Testis (tissue), 5 donors: Measurements from ENCODE around the gene GZMH. TPM values are rescaled to one million over a fixed set of nuclear protein-coding genes. Genes with fewer than 3 reads are reported as not detected.
"Not testable (repeated sequence)": the region's sequence is repeated elsewhere in the genome, so short reads cannot be mapped to it uniquely, and the experiment has no call there.

Experiments used
- DNase-seq: peaks from one replicate; pipeline ENCODE4 v3.0.0-alpha.2; 2019
- H3K27ac ChIP-seq, 2 donors: fragments of 200-600 bp; sonication (generic); one replicate each; pipeline ENCODE4 v1.5.1; 2019
- H3K27me3 ChIP-seq: fragments of 200-600 bp; sonication (generic); one replicate; pipeline ENCODE4 v1.5.1; 2019
- H3K36me3 ChIP-seq: fragments of 200-600 bp; sonication (generic); one replicate; pipeline ENCODE4 v1.5.1; 2017; ENCODE audit warnings: low read depth; ENCODE audit errors: missing control alignments
- H3K4me1 ChIP-seq: fragments of 200-600 bp; sonication (generic); one replicate; pipeline ENCODE4 v1.5.1; 2019
- H3K4me3 ChIP-seq, 2 donors: fragments of 200-600 bp; sonication (generic); one replicate each; pipeline ENCODE4 v1.5.1; 2017 to 2019
- H3K9me3 ChIP-seq: fragments of 200-600 bp; sonication (generic); one replicate; pipeline ENCODE4 v1.5.1; 2017
- POLR2A ChIP-seq: fragments of 450-650 bp; IDR thresholded peaks from one replicate; pipeline ENCODE4 v1.6.1; 2017; ENCODE audit warnings: antibody characterized with exemption, mild to moderate bottlenecking, moderate library complexity
- WGBS, 2 donors: methylation state at CpG; one replicate each; pipeline ENCODE4 v1.1.5; 2018; 5-methylcytosine and 5-hydroxymethylcytosine counted together
- intact Hi-C: fragments of 100-400 bp; cut with DNase I; formaldehyde crosslinking; loops from one replicate; pipeline ENCODE4 v1.15.1; 2023; ENCODE audit warnings: low total_unique reads
- long read RNA-seq, 2 donors: transcript quantifications; one replicate each; lab custom pipeline, GENCODE V29; 2026
- polyA plus RNA-seq: library from polyadenylated mRNA; stranded (reverse); fragments of 350-450 nt; fragmentation: Illumina TruSeq; extraction: RNeasy Lipid Tissue Mini Kit (QIAGEN cat#74804); gene quantifications from one replicate; pipeline ENCODE4 v1.2.3, GENCODE V29; 2014; ENCODE audit warnings: low read depth, low replicate concordance; ENCODE audit not compliant: insufficient read depth
- total RNA-seq, 2 donors: library from RNA; depleted of rRNA; stranded (reverse); fragments of >200 nt; gene quantifications; one replicate each; pipeline ENCODE4 v1.2.3, GENCODE V29; 2016
- TF ChIP-seq, protein P1 (sequence below), 3 experiments: fragments of 450-650 bp in 2 of 3; fragments of 200-600 bp in 1 of 3; sonication (generic) in 1 of 3; IDR thresholded peaks; one replicate each; pipeline ENCODE4 v1.5.1; 2016 to 2019; ENCODE audit warnings: antibody characterized with exemption in 3 of 3, mild to moderate bottlenecking in 2 of 3, moderate library complexity in 1 of 3

GZMH gene, protein sequence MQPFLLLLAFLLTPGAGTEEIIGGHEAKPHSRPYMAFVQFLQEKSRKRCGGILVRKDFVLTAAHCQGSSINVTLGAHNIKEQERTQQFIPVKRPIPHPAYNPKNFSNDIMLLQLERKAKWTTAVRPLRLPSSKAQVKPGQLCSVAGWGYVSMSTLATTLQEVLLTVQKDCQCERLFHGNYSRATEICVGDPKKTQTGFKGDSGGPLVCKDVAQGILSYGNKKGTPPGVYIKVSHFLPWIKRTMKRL
- total RNA-seq, result 1 to 10 TPM in 1 of 2 donors, not detected in 1; 1.3 TPM
- 4.0 TPM for polyA plus RNA-seq
- long read RNA-seq, donor 1, result 0 reads
- long read RNA-seq, donor 2, result 0 reads

DNA sequence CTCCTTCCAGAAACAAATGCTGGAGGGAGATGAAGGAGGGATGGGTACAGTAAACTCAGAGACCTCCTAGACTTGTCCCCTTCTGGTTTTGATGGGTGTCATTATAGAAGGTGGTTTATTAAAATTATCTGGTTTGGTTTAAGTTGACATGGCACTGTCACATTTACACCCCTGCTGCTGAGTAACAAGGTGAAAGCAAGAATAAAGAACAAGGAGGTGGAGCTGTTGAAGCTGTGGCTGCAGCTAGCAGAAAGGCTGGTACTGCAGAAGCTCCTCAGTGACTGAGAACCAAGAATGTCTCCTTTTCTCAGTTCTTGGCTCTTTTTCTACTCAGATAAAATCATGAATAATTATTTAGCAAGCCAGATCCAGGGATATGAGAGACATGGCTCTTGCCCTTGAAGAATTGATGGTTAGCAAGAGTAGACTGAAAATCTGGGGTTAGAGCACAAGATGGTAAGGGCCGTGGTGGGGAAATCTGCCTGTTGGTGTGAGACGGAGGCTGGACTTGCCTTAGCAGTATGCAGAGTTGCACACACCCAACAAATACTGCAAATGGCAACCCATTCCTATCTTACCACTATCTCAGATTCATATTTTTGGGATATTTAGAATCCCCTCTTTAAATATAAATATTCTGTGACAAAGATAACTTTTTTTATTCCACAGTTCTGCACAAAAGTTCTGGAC, at the start of gene GZMH:
Gene GZMH, minus strand, starts transcription at position 31 of the 690 bp plus-strand sequence. CDS start 72 bp downstream, outside the sequence.
- no peak for TF ChIP-seq POLR2A
- TF ChIP-seq, protein P1, sequence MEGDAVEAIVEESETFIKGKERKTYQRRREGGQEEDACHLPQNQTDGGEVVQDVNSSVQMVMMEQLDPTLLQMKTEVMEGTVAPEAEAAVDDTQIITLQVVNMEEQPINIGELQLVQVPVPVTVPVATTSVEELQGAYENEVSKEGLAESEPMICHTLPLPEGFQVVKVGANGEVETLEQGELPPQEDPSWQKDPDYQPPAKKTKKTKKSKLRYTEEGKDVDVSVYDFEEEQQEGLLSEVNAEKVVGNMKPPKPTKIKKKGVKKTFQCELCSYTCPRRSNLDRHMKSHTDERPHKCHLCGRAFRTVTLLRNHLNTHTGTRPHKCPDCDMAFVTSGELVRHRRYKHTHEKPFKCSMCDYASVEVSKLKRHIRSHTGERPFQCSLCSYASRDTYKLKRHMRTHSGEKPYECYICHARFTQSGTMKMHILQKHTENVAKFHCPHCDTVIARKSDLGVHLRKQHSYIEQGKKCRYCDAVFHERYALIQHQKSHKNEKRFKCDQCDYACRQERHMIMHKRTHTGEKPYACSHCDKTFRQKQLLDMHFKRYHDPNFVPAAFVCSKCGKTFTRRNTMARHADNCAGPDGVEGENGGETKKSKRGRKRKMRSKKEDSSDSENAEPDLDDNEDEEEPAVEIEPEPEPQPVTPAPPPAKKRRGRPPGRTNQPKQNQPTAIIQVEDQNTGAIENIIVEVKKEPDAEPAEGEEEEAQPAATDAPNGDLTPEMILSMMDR (IDR thresholded peaks at IDR 0.05), result no peak
- H3K4me3 ChIP-seq, result no peak within 1 kb of the TSS
- no peaks in the 10 kb centered on the region for H3K27me3 ChIP-seq
- WGBS, 2 donors, result 87 to 95% methylated on average over 2 of the region's 2 CpGs
- H3K27ac ChIP-seq, result no peak within 1 kb of the TSS
- no peak for DNase-seq
- H3K36me3 ChIP-seq, result no peaks in the 10 kb centered on the region
- H3K9me3 ChIP-seq, result no peaks in the 10 kb centered on the region
- H3K4me1 ChIP-seq, result no peaks in the 10 kb centered on the region
- intact Hi-C loops, result no loop called here

DNA sequence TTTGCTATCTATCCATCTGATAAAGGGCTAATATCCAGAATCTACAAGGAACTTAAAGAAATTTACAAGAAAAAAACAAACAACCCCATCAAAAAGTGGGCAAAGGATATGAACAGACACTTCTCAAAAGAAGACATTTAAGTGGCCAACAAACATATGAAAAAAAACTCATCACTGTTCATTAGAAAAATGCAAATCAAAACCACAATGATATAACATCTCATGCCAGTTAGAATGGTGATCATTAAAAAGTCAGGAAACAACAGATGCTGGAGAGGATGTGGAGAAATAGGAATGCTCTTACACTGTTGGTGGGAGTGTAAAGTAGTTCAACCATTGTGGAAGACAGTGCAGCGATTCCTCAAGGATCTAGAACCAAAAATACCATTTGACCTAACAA, 38.9 kb upstream of the GZMH start:
- 56 to 68% methylated on average over 1 of the region's 1 CpG for WGBS, 2 donors
- DNase-seq, H3K27ac ChIP-seq, intact Hi-C loops, H3K9me3 ChIP-seq, H3K27me3 ChIP-seq, H3K4me3 ChIP-seq, H3K4me1 ChIP-seq, H3K36me3 ChIP-seq: not testable (repeated sequence)

DNA sequence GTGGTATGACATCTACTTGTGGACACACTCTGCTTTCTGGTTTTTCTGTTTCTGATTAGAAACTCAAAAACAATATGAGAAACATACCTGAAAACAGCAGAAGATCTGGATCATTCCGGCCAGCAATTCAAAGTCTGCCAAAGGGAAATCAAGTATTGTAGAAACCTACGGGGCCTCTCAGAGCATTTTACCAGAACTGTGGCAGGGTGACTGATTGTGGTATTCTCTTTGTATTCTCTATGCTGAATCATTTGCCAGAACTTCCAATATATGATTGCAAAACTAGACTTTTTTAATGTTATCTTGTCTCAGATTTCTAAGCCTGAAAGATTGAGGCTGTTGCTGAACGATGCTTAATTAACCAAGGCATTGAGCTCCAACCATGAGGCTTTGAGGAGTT, 30.4 kb upstream of the GZMH start:
- no peaks in the 10 kb centered on the region for H3K9me3 ChIP-seq
- WGBS, 2 donors, result 74 to 90% methylated on average over 3 of the region's 3 CpGs
- no peak overlapping the region for H3K27ac ChIP-seq
- H3K36me3 ChIP-seq, result no peaks in the 10 kb centered on the region
- H3K27me3 ChIP-seq, result no peaks in the 10 kb centered on the region
- no peak for DNase-seq
- intact Hi-C loops, result no loop called here
- H3K4me1 ChIP-seq, result no peaks in the 10 kb centered on the region
- H3K4me3 ChIP-seq, result no peak overlapping the region
- no peak for TF ChIP-seq POLR2A
- TF ChIP-seq, protein P1 (IDR thresholded peaks at IDR 0.05), result no peak

DNA sequence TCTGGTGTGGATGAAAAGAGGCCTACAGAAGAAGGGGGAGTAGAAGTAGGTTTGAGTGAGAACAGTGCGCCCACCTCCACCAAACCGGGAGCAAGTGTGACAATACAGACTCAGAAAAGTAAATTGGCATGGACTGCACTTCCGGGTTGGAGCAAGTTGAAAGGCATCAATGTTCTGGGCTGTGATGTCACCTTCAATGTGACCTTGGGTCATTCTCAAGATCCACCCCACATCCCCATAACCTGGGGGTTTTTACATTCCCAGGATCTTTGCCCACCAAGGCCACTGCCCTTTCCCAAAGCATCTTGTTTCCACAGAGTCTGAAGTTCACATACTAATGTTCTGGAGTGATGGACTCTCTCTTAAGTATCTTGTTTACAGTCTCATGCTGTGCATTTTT, 29.8 kb upstream of the GZMH start:
- no peaks in the 10 kb centered on the region for H3K27me3 ChIP-seq
- no peaks in the 10 kb centered on the region for H3K9me3 ChIP-seq
- 92 to 94% methylated on average over 3 of the region's 3 CpGs for WGBS, 2 donors
- H3K36me3 ChIP-seq, result no peaks in the 10 kb centered on the region
- no peak overlapping the region for H3K4me3 ChIP-seq
- TF ChIP-seq, protein P1 (IDR thresholded peaks at IDR 0.05), result no peak
- no peak for TF ChIP-seq POLR2A
- H3K27ac ChIP-seq, result no peak overlapping the region
- intact Hi-C loops, result no loop called here
- H3K4me1 ChIP-seq, result no peaks in the 10 kb centered on the region
- no peak for DNase-seq

DNA sequence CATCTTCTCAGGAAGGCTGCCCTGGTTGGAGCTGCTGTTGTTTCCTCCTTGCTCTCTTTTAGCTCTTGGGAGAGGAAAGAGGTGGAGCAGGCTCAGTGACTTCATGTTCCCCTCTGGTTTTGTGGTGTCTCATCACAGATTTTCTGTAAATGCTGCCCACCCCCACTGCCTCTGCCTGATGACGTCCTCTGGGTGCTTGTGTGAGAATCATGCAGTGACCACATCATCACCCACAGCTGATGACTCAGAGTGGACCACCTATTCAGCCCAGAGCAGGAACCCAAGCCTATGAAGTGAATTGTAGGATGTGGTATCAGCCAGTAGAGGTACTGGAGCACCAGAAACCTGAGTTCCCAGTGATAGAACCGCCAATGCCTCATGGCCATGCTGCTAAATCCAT, 24.7 kb upstream of the GZMH start, which contains the start of gene GZMB:
Gene GZMB, minus strand, starts transcription at position 33 of the 400 bp plus-strand sequence. Its CDS starts 30 bp downstream, at position 3.
- H3K4me3 ChIP-seq, result no peak within 1 kb of the TSS
- H3K27me3 ChIP-seq, result no peaks in the 10 kb centered on the region
- H3K9me3 ChIP-seq, result no peaks in the 10 kb centered on the region
- no peak for DNase-seq
- TF ChIP-seq, protein P1 (IDR thresholded peaks at IDR 0.05), result no peak
- TF ChIP-seq POLR2A, result no peak
- whole genome bisulfite sequencing, 2 donors, result 76 to 87% methylated on average over 2 of the region's 2 CpGs
- no peak within 1 kb of the TSS for H3K27ac ChIP-seq
- intact Hi-C loops, result no loop called here
- H3K36me3 ChIP-seq, result no peaks in the 10 kb centered on the region
- no peaks in the 10 kb centered on the region for H3K4me1 ChIP-seq
